Cardiac septum (tissue), 1 donor: Measurements from ENCODE around the gene CDK3. TPM values are rescaled to one million over a fixed set of nuclear protein-coding genes. Genes with fewer than 3 reads are reported as not detected.
"Not testable (repeated sequence)": the region's sequence is repeated elsewhere in the genome, so short reads cannot be mapped to it uniquely, and the experiment has no call there.

ENCODE experiments used
- DNase-seq: peaks from one replicate; pipeline ENCODE4 v3.0.0-alpha.2; 2020; ENCODE audit warnings: low spot score
- intact Hi-C: fragments of 100-400 bp; cut with DNase I; formaldehyde crosslinking; loops from one replicate; pipeline ENCODE4 v1.14.0; 2022
- total RNA-seq: library from RNA; stranded (reverse); fragmentation: NEBNext Ultra II Directional; extraction: Animal tissue kit (Norgen Biotek cat#: 25700); gene quantifications from one replicate; pipeline ENCODE4 v1.2.1, GENCODE V29; 2021
- donor health status: DM: no; HTN: no; CAD: no.

The CDK3 gene
- total RNA-seq, 1 donor from 2014 or later: 2.7 TPM

- intact Hi-C loops: no loop called here
- DNase-seq: no peak
Measured at GRCh38 chr17:76032780-76033108, 32.1 kb downstream of the CDK3 start.

DNA sequence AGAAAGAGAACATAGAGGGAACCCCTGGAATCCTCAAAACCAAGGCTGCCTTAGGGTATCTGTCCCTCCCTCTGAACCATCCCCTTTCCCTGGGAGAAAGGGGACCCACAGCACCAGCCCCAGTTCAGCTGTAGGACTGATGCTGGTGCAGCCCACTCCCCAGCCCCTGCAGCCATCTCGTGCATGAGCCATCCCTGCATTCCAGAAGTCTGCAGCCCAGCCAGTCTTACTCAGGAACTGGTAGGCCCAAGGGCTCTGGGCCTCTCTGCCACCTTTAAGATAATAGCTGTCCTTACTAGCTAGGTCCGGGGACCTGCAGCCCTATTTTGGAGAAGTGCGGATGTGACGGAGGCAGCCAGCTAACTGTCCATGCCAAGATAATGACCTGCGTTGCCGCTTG lies 32.5 kb downstream of the CDK3 start:
- no peak for DNase-seq
- intact Hi-C loops: no loop called here

DNA sequence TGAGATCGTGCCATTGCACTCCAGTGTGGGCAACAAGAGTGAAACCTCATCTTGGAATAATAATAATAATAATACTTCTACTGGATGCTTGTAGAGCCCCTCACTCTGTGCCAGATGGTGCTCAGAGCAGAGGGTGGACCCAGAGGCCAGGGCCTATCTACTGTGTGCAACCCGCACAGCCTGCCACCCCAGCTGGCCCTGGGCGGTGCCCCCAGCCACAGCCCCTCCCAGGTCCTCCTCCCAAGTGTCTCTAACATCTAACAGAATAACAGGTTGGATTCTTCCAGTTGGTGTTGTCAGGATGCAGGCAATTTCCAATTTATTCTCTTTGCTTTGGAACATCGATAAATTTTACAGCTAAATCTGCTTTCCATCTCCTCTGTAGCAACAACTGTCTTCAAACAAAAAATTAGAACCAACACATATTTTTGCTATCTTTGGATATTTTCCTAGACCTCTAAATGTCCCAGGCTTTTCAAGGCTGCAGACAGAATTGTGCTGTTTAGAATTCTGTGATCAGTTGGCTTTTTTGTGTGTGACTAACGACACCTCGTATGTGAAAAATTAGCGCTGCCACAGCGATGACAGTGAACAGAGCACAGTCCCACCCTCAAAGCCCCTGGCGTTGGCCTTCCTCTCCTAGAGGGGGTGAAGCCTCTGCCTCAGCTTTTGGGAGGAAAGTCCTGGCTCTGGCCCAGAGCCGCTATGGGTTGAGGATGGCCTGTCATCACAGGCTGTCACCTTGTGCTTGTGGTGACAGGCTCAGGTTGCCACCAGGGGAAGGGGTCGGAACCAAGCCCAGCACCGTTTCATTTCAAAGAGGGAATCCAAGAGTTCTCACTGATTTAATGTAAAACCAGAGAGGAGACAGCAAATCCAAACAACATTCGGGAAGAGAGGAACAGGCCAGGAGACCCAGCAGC lies 34.0 kb downstream of the CDK3 start:
- intact Hi-C loops: no loop called here
- DNase-seq: no peak

DNA sequence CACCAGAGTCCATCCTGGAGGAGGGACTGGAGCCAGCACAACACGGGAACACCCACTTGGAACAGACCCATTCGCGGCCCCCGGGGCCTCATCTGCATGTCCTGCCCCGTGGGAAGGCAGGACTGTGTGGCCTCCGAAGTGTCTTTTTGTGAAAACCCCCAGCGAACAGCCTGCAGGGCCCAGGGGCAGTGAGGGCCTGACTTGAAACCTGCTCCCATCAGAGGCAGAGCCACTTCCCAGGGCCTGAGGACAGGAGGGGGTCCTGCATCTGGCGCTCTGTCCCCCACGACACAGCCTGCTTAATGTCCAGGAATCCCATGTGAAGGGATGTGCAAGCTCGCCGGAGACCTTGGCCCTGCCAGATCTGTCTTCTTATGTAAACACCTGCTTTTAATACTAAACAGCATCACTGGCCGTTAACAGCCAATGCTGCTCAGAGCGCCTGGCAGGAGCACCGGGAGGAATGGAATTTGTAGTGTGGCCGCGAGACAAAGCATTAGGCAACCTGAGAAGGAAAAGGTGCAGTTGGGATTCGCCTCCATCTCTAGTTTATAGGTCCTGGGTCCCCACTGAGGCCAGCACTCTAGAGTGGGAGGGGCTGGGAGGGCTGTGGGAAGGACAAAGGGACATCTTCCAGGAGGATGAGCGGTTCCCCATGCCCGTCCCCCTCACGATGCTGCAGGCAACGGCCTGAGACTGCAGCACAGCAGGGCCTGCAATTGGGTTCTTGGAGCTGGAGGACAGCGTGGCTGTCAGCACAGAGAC lies 36.0 kb downstream of the CDK3 start:
- no peak for DNase-seq
- intact Hi-C loops: no loop called here

DNA sequence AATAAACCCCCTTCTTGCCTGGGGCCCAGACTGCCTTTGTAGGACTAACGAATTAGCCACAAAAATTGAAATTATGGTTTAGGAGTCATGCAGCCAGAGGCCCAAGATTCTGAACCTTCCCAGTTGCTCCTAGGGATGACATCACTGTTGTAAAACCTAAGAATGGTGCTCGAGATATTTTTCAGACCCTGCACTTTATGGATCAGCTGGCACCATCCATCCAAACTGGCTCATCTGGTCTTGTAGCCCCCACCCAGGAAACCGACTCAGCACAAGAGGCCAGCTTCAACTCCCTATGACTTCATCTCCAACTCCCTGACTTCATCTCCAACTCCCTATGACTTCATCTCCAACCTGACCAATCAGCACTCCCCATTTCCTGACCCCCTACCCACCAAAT lies 37.4 kb downstream of the CDK3 start:
- DNase-seq: no peak
- intact Hi-C loops: no loop called here

DNA sequence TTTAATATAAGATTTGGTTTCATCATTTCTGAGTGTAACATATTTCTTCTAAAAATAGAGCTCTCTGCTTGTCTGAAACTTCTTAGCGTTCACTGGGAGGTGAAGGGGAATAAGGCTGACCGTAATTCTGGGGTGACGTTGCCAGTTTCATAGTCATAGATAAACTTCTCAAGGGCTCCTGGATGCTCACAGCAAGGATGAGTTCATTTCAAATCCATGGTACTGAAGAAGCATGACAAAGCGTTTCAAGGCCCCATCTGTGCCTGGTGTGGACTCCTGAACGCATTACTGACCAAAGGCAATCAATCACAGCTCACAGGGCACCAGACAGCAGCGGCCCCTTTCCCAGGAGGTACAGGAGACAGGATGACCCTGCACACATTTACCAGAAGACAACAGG lies 38.5 kb downstream of the CDK3 start:
- intact Hi-C loops: no loop called here
- no peak for DNase-seq

GRCh38 chr17:76040376-76040775 lies 39.7 kb downstream of the CDK3 start:
- no peak for DNase-seq
- intact Hi-C loops: no loop called here

DNA sequence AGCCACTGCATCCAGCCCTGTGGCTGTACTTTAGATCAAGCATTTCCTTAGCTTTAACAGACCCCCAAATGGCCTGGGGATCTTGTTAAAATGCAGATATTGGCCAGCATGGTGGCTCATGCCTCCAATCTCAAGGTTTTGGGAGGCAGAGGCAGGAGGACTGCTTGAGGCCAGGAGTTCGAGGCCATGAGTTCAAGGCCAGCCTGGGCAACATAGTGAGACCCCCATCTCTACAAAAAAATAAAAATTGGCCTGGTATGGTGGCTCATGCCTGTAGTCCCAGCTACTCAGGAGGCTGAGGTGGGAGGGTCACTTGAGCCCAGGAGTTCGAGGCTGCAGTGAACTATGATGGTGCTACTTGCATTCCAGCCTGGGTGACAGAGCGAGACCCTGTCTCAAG lies 42.2 kb downstream of the CDK3 start:
- DNase-seq, intact Hi-C loops: not testable (repeated sequence)

DNA sequence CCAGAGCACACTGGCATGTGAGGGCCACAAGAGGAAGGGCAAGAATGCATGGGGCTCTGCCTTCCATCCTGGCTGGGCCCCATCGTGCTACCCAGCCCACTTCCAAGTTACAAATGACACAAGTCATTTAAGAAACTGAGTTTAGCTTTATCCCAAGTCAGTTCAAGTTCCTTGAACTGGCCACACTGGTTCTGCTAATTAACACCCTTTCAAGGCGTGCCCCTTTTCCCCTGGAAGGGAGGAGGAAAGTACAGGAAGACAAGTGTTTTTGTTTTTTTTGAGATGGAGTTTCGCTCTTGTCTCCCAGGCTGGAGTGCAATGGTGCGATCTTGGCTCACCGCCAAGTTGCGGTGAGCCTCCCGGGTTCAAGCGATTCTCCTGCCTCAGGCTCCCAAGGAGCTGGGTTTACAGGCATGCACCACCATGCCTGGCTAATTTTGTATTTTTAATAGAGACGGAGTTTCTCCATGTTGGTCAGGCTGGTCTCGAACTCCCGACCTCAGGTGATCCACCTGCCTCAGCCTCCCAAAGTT lies 43.9 kb downstream of the CDK3 start:
- intact Hi-C loops, DNase-seq: not testable (repeated sequence)

GRCh38 chr17:76046064-76046463 lies 45.4 kb downstream of the CDK3 start:
- DNase-seq: no peak
- intact Hi-C loops: no loop called here

- DNase-seq: peak; percentile 14
- intact Hi-C loops: no loop called here
Measured at GRCh38 chr17:76048025-76048605, 47.5 kb downstream of the CDK3 start.

DNA sequence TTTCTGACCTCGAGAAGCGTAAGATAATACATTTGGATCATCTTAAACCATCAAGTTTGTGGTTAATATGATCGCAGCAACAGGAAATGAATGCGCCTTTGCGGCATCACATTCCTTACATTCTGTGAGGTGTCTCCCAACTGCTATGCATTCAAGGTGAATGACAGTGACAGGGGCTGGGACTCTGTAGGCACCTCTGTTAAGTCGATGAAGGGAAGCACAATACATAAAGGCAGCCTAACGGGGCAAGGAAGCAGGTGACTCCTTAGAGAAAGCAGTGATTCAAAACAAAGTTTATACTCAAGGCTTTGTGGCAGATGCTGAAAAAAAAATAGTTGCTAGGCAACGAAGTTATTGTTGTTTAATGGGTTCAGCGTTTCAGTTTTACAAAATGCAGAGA lies 48.1 kb downstream of the CDK3 start:
- intact Hi-C loops: no loop called here
- peak; percentile 41 for DNase-seq

GRCh38 chr17:76049239-76049638 lies 48.6 kb downstream of the CDK3 start:
- DNase-seq: no peak
- intact Hi-C loops: no loop called here

- intact Hi-C loops: no loop called here
- DNase-seq: peak; percentile 15
Measured at GRCh38 chr17:76049836-76050537, 49.3 kb downstream of the CDK3 start.

DNA sequence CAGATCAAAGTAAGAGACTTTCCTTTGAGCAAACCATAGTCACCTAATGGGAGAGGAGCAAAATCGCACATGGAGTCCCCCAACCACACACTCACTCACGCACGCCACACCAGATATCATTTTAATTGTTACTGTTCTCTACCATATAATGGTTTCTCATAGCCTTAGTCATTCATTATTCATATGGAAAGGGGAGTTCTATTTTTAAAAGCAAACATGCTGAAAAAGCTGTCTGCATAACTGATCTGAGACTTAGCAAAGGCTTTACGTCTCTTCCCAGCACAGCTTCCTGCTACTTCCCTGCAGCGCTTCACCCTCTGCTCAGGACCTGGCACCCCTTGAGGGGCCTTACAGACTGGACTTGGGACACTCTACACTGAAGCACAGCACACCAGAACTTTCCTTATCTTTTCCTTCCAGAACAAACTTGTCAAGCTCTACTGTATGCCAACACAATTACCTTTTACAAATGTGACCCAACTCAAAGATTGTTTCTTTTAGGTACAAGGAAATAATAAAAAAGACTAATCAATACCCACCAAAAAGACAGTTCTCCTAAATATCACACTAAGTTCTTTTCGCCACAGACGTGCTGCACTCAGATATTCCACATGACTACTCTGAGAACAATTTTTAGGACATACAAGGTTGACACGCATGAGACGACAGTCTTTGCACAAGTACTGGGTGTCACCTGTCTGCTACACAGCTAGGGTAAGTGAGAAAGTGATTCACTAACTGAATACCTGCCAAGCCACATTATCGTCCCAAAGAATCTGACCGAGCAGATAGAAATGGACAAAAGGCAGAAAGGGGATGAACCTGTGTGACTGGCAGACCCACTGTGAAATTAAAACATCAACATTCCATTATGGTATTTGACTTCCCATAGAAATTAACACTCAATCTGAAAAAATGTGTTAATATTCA lies 50.1 kb downstream of the CDK3 start:
- no peak for DNase-seq
- intact Hi-C loops: no loop called here

- no peak for DNase-seq
Measured at GRCh38 chr17:76051561-76051960, 50.9 kb downstream of the CDK3 start.

DNA sequence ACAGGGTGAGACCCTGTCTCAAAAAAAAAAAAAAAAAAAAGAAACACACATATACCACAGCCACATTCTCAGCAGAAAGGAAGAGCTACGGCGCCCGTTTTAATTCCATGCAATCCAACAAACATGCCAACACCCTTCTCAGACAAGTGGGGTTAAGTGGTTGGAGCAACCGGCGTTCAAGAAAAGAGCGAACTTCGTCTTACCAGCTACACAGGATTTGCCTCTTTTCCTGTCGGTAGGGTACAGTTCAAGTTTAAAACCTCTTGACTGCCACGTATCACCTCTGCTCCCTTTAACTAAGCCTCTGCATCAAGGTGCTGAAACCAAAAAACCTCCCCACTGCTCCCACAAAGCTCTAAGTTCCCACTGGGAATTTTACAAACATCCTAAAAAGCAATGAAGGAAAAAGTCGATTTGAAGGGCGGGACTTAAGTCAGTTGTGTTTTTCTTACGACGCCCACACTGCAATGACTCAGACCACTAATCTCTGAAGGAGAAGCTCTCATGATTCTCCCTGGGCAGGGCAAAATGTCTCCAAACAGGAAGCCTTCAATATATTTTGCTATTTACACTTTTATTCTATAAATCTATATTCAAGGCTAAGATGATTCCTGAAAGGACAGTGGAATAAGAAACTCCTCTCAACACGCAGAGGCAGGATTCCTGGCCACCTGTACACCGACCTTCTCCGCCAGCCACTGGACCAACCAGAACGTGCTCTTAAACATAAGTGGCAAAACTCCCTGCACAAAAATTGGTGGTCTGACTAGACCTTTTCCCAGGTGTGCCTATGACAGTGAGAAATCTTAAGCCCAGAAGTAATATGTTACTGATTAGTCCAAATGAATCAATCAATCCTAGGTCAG lies 52.8 kb downstream of the CDK3 start:
- DNase-seq: peak; percentile 1
- intact Hi-C loops: no loop called here

More at GRCh38 chr17:76051561-76051960, 50.9 kb downstream of the CDK3 start:
- intact Hi-C loops: no loop called here

- no peak for DNase-seq
- intact Hi-C loops: no loop called here
Measured at GRCh38 chr17:76054112-76054476, 53.4 kb downstream of the CDK3 start.
